HG02938 (cell line): ENCODE data around the gene LAMTOR4.

ENCODE experiments used
- ATAC-seq: cut with Tn5 transposase; IDR thresholded peaks from one replicate; pipeline ENCODE4 v1.9.1; 2021; ENCODE audit warnings: mild to moderate bottlenecking, moderate library complexity; ENCODE audit not compliant: unreplicated experiment

The LAMTOR4 gene

GRCh38 chr7:100148559-100149328, at the start of gene LAMTOR4:
LAMTOR4 (plus strand) TSS chr7:100148918; CDS start chr7:100148973, 55 bp downstream.
- ATAC-seq: peak; percentile 98

- ATAC-seq: no peak
These were observed 49.3 kb upstream of the LAMTOR4 start for GRCh38 chr7:100099452-100099851.

- peak; percentile 47 for ATAC-seq
These were observed 48.2 kb upstream of the LAMTOR4 start for GRCh38 chr7:100100420-100101015.

GRCh38 chr7:100101016-100101862, 47.5 kb upstream of the LAMTOR4 start, which contains the start of the genes AP4M1 and MCM7:
AP4M1 (plus strand) TSS chr7:100101643; CDS start chr7:100101715, 72 bp downstream.
MCM7 (minus strand) TSS chr7:100101397; CDS start chr7:100101294, 103 bp downstream.
- ATAC-seq: peak; percentile 82

GRCh38 chr7:100102950-100103840, 45.5 kb upstream of the LAMTOR4 start:
- no peak for ATAC-seq

- ATAC-seq: no peak
These were observed 43.2 kb upstream of the LAMTOR4 start for GRCh38 chr7:100105534-100105933.

GRCh38 chr7:100106633-100107032, 42.1 kb upstream of the LAMTOR4 start:
- no peak for ATAC-seq

- ATAC-seq: no peak
These were observed 41.5 kb upstream of the LAMTOR4 start for GRCh38 chr7:100107125-100107737.

GRCh38 chr7:100107890-100108289, 40.8 kb upstream of the LAMTOR4 start:
- no peak for ATAC-seq

- no peak for ATAC-seq
These were observed 39.1 kb upstream of the LAMTOR4 start for GRCh38 chr7:100109521-100110163.

GRCh38 chr7:100111156-100111555, 37.6 kb upstream of the LAMTOR4 start:
- no peak for ATAC-seq

GRCh38 chr7:100111914-100112313, 36.8 kb upstream of the LAMTOR4 start:
- ATAC-seq: no peak

- ATAC-seq: no peak
These were observed 33.7 kb upstream of the LAMTOR4 start for GRCh38 chr7:100115026-100115425.

GRCh38 chr7:100118388-100119071, 30.2 kb upstream of the LAMTOR4 start:
- no peak for ATAC-seq

GRCh38 chr7:100119072-100119969, 29.4 kb upstream of the LAMTOR4 start, which contains the start of the genes CNPY4 and TAF6:
CNPY4 (plus strand) TSS chr7:100119634; CDS start chr7:100119745, 111 bp downstream.
TAF6 (minus strand) TSS chr7:100119358; CDS start chr7:100114209, 5,149 bp downstream.
- peak; percentile 67 for ATAC-seq

- ATAC-seq: peak; percentile 32
These were observed 28.6 kb upstream of the LAMTOR4 start for GRCh38 chr7:100119970-100120732.

GRCh38 chr7:100120733-100121036, 28.0 kb upstream of the LAMTOR4 start:
- no peak for ATAC-seq
